GM12878 (cell line): Measurements from ENCODE around the gene ANTKMT. TPM values are rescaled to one million over a fixed set of nuclear protein-coding genes. Genes with fewer than 3 reads are reported as not detected.

Experiments used
- ATAC-seq: fragments of 200-7000 bp; cut with Tn5 transposase; 3 replicates; pipeline ENCODE4 v1.9.1; 2020; ENCODE audit warnings: mild to moderate bottlenecking, moderate library complexity
- BruUV-seq: library from RNA; stranded (reverse); fragments of 400-500 nt; replicated peaks from 2 replicates; lab custom pipeline; 2021; lab: Mats Ljungman, UMichigan
- CTCF ChIA-PET: fragments of 300-600 bp; sonication (Branson Sonifier 250); formaldehyde crosslinking; extraction: SDS; loops from one replicate; lab custom pipeline; 2021; ENCODE audit warnings: inconsistent platforms; lab: Yijun Ruan, JAX
- POLR2A ChIA-PET: fragments of 350-600 bp; formaldehyde crosslinking; extraction: SDS; loops from one replicate; lab custom pipeline; 2021; ENCODE audit warnings: inconsistent platforms; lab: Charles Lee
- RAD21 ChIA-PET: fragments of 300-600 bp; sonication (Branson Sonifier 250); formaldehyde crosslinking; loops from one replicate; lab custom pipeline; 2023; ENCODE audit warnings: antibody characterized with exemption; ENCODE audit not compliant: unreplicated experiment; lab: Charles Lee
- SMC1A ChIA-PET: fragments of 300-600 bp; sonication (Branson Sonifier 250); formaldehyde crosslinking; loops from one replicate; lab custom pipeline; 2023; ENCODE audit not compliant: unreplicated experiment, uncharacterized antibody; lab: Charles Lee
- DNase-seq: peaks from one replicate; pipeline ENCODE4 v3.0.0-alpha.2; 2011; ENCODE audit warnings: low read depth, low spot score
- FAIRE-seq: peaks from 3 replicates; lab custom pipeline; 2011; peaks lifted over from hg19 to GRCh38; lab: Jason Lieb, UNC
- H2AFZ ChIP-seq: 2 replicates; pipeline ENCODE4 v1.6.0; 2011; ENCODE audit warnings: low read depth, low read length, control low read depth; ENCODE audit not compliant: control insufficient read depth
- H3K27ac ChIP-seq: 2 replicates; pipeline ENCODE4 v1.5.1; 2011; ENCODE audit warnings: control low read depth; ENCODE audit not compliant: control insufficient read depth, insufficient read depth
- H3K27me3 ChIP-seq, 2 experiments: replicated peaks in 1 of 2; 2 replicates each; pipeline versions ENCODE4 v1.6.0 to v1.6.1; 2011; ENCODE audit warnings: low read length in 1 of 2; ENCODE audit not compliant: control insufficient read depth in 2 of 2, insufficient read depth in 2 of 2
- H3K36me3 ChIP-seq, 2 experiments: 2 replicates each; pipeline ENCODE4 v1.5.1; 2011; ENCODE audit warnings: low read length in 1 of 2; ENCODE audit not compliant: control insufficient read depth in 2 of 2, insufficient read depth in 2 of 2
- H3K4me1 ChIP-seq: 2 replicates; pipeline ENCODE4 v1.6.1; 2011; ENCODE audit warnings: mild to moderate bottlenecking, low read length, moderate library complexity, mixed read lengths; ENCODE audit not compliant: control insufficient read depth, insufficient read depth
- H3K4me2 ChIP-seq: 2 replicates; pipeline ENCODE4 v1.6.0; 2011; ENCODE audit warnings: control low read depth; ENCODE audit not compliant: control insufficient read depth, insufficient read depth
- H3K4me3 ChIP-seq: fragments of 200-600 bp; sonication (generic); 2 replicates; pipeline ENCODE4 v1.5.1; 2016
- H3K79me2 ChIP-seq: 2 replicates; pipeline ENCODE4 v1.6.0; 2011; ENCODE audit warnings: low read length; ENCODE audit not compliant: control insufficient read depth, insufficient read depth
- H3K9ac ChIP-seq: 2 replicates; pipeline ENCODE4 v1.8.0; 2011; ENCODE audit warnings: low read length, control low read depth, mixed read lengths; ENCODE audit not compliant: control insufficient read depth, insufficient read depth
- H3K9me3 ChIP-seq: replicated peaks from 3 replicates; pipeline ENCODE4 v1.5.1; 2011; ENCODE audit warnings: mild to moderate bottlenecking, low read length; ENCODE audit not compliant: control insufficient read depth, insufficient read depth
- H4K20me1 ChIP-seq: 2 replicates; pipeline ENCODE4 v1.6.0; 2011; ENCODE audit not compliant: control insufficient read depth, insufficient read depth
- ASH2L ChIP-seq: fragments of 300-600, 200-600 bp; sonication (generic); IDR thresholded peaks from 2 replicates; pipeline ENCODE4 v1.6.1; 2017; ENCODE audit warnings: low read depth, mild to moderate bottlenecking, borderline replicate concordance
- ATF3 ChIP-seq: IDR thresholded peaks from 2 replicates; pipeline ENCODE4 v1.6.1; 2011; ENCODE audit warnings: low read depth, mild to moderate bottlenecking, low read length, moderate library complexity, borderline replicate concordance; ENCODE audit errors: extremely low read depth
- ATF7 ChIP-seq: fragments of 450-650 bp; IDR thresholded peaks from 2 replicates; pipeline ENCODE4 v1.6.1; 2016; ENCODE audit warnings: low read depth, mild to moderate bottlenecking
- BACH1 ChIP-seq: fragments of 450-650 bp; IDR thresholded peaks from 2 replicates; pipeline ENCODE4 v1.6.1; 2017; ENCODE audit warnings: mild to moderate bottlenecking, borderline replicate concordance
- BCL3 ChIP-seq: IDR thresholded peaks from 2 replicates; pipeline ENCODE4 v1.6.1; 2011; ENCODE audit warnings: borderline replicate concordance, low read depth, mild to moderate bottlenecking, moderate library complexity, low read length; ENCODE audit not compliant: insufficient read depth, poor library complexity, severe bottlenecking
- CREB1 ChIP-seq: IDR thresholded peaks from 2 replicates; pipeline ENCODE4 v1.6.1; 2012; ENCODE audit warnings: low read depth, mild to moderate bottlenecking, inconsistent platforms
- IKZF1 ChIP-seq: fragments of 450-650 bp; conservative IDR thresholded peaks from 2 replicates; pipeline ENCODE4 v1.6.1; 2017; ENCODE audit warnings: antibody characterized with exemption, mild to moderate bottlenecking
- KAT2A ChIP-seq: conservative IDR thresholded peaks from 2 replicates; pipeline ENCODE4 v1.6.1; 2011; ENCODE audit warnings: low read depth, low read length; ENCODE audit not compliant: control insufficient read depth
- KDM1A ChIP-seq: fragments of 200-600 bp; sonication (generic); IDR thresholded peaks from 2 replicates; pipeline ENCODE4 v1.6.1; 2016; ENCODE audit warnings: borderline replicate concordance
- MXI1 ChIP-seq: fragments of 150-350 bp; IDR thresholded peaks from 2 replicates; pipeline ENCODE4 v1.6.1; 2011; ENCODE audit warnings: low read depth, mild to moderate bottlenecking, inconsistent platforms, low read length, improper control_type of control experiment
- RFX5 ChIP-seq: IDR thresholded peaks from 2 replicates; pipeline ENCODE4 v1.6.1; 2011; ENCODE audit warnings: low read depth, low read length, improper control_type of control experiment
- STAT1 ChIP-seq: fragments of 450-650 bp; conservative IDR thresholded peaks from 2 replicates; pipeline ENCODE4 v1.6.1; 2014; ENCODE audit warnings: antibody characterized with exemption, mild to moderate bottlenecking
- TCF7 ChIP-seq: IDR thresholded peaks from 2 replicates; pipeline ENCODE4 v1.6.1; 2014; ENCODE audit warnings: antibody characterized with exemption, borderline replicate concordance
- USF2 ChIP-seq: IDR thresholded peaks from 2 replicates; pipeline ENCODE4 v1.6.1; 2011; ENCODE audit warnings: low read depth, low read length, improper control_type of control experiment, borderline replicate concordance
- ZBTB40 ChIP-seq: fragments of 450-650 bp; IDR thresholded peaks from 2 replicates; pipeline ENCODE4 v1.6.1; 2016; ENCODE audit warnings: mild to moderate bottlenecking, moderate library complexity, borderline replicate concordance
- ZNF274 ChIP-seq: IDR thresholded peaks from one replicate; pipeline ENCODE4 v1.8.0; 2011; ENCODE audit not compliant: insufficient read length, insufficient read depth
- WGBS: methylation state at CpG from one replicate; pipeline ENCODE4 v1.1.6; 2016; ENCODE audit warnings: low lambda C conversion rate; ENCODE audit not compliant: insufficient replicate concordance, insufficient coverage; ENCODE audit errors: missing lambda C conversion rate; 5-methylcytosine and 5-hydroxymethylcytosine counted together
- in situ Hi-C: fragments of 300-500 bp; cut with MboI; formaldehyde crosslinking; loops from 9 replicates; pipeline ENCODE4 v1.14.3; 2018; ENCODE audit warnings: mixed read lengths
- intact Hi-C: fragments of 100-400 bp; cut with micrococcal nuclease; formaldehyde crosslinking; loops from one replicate; pipeline ENCODE4 v1.14.2; 2022; ENCODE audit not compliant: unreplicated experiment
- polyA plus RNA-seq, 11 experiments: library from polyadenylated mRNA; depleted of rRNA in 4 of 11; unstranded in 6 of 11; stranded (reverse) in 5 of 11; fragments of >200 nt; fragmentation: Nextera tagmentation in 4 of 11; fragmentation: Illumina TruSeq in 1 of 11; extraction: Ambion mirVana in 4 of 11; extraction: Trizol in 1 of 11; gene quantifications; 1 replicate in 1 of 11; 2 replicates in 10 of 11; pipeline versions ENCODE4 v1.2.1 to v1.2.3, GENCODE V29; 2011 to 2016; ENCODE audit warnings: inconsistent platforms in 2 of 11, missing spikeins in 2 of 11, low read depth in 1 of 11
- total RNA-seq, 4 experiments: library from RNA; depleted of rRNA in 3 of 4; stranded (reverse); fragments of >200 nt in 3 of 4; fragmentation: Illumina TruSeq in 1 of 4; extraction: Trizol in 1 of 4; gene quantifications; 2 replicates each; pipeline versions ENCODE4 v1.2.1 to v1.2.3, GENCODE V29; 2013 to 2021

The ANTKMT gene
- total and polyA plus RNA-seq, 10 of the 15 experiments (the other 5 are each of a cell fraction or from before 2014, with no cell fraction given), result 0.58 to 60.5 (median 25.8) TPM

- in situ Hi-C loops (loop anchor here (5.0 kb wide), 1 partner anchor 46 kb away; the partner anchor contains the start of genes CHTF18 and RPUSD1), intact Hi-C loops (loop anchor here (2.0 to 5.0 kb wide), 2 partner anchors 20 to 46 kb away; partner anchors contain the start of genes ANTKMT, CHTF18 and RPUSD1)
- peak within 1 kb of the TSS; percentile 90 for H3K4me2 ChIP-seq
- H4K20me1 ChIP-seq, result no peaks in the 10 kb centered on the region
- ChIA-PET RAD21 (interaction anchor here (0.7 kb wide), 1 partner anchor 559 kb away, joined by 3 read pairs; no protein-coding TSS in a partner anchor), CTCF (interaction anchor here (0.7 to 2.3 kb wide), 6 partner anchors 12 to 30 kb away, joined by 4 to 16 read pairs (median 6); partner anchors contain the start of gene METRN), SMC1A (no interaction called here), POLR2A (interaction anchor here (1.1 to 7.3 kb wide), 3 partner anchors 10 to 20 kb away, joined by 3 to 60 read pairs (median 16); partner anchors contain the start of genes ANTKMT, CCDC78 and HAGHL)
- no peaks in the 10 kb centered on the region for H3K9me3 ChIP-seq
- H3K4me1 ChIP-seq, result peaks cover 27% of the 10 kb centered on the region
- H2AFZ ChIP-seq, result peak within 1 kb of the TSS; percentile 42
- peak; percentile 89 for ATAC-seq
- H3K4me3 ChIP-seq, result peak within 1 kb of the TSS; percentile 90
- under 1% methylated on average over 79 of the region's 79 CpGs for WGBS
- FAIRE-seq, result peak; percentile 90
- H3K9ac ChIP-seq, result peak within 1 kb of the TSS; percentile 93
- H3K27ac ChIP-seq, result peak within 1 kb of the TSS; percentile 76
- BruUV-seq, result no TSS peak
- DNase-seq, result peak; percentile 60
- H3K79me2 ChIP-seq, result peaks cover 16% of the 10 kb centered on the region
- no peaks in the 10 kb centered on the region; a peak in 1 of 4 replicates for H3K36me3 ChIP-seq
- H3K27me3 ChIP-seq, result no peaks in the 10 kb centered on the region
- TF ChIP-seq ATF7 (peak; percentile 81; the same call in 1 of the 2 replicates), BACH1 (peak; percentile 60; the same call in 1 of the 2 replicates), ZNF274 (no peak), USF2 (no peak), STAT1 (peak; percentile 72; the same call in 1 of the 2 replicates), BCL3 (no peak), ATF3 (peak; percentile 99), ASH2L (no peak), ZBTB40 (no peak), TCF7 (no peak), KAT2A (no peak), MXI1 (peak; percentile 90), RFX5 (no peak), CREB1 (peak; percentile 97), KDM1A (no peak), IKZF1 (peak; percentile 100)
Measured at GRCh38 chr16:740764-741505, 20.0 kb downstream of the ANTKMT start, which contains the start of gene CIAO3. TSS of gene CIAO3 (minus strand) at chr16:740997. CDS start at chr16:740985, 12 bp downstream.
